Muscle of leg (tissue), 11 donors: ENCODE results near the gene TTLL6. TPM values are rescaled to one million over a fixed set of nuclear protein-coding genes. Genes with fewer than 3 reads are reported as not detected.
"Not testable (repeated sequence)": the region's sequence is repeated elsewhere in the genome, so short reads cannot be mapped to it uniquely, and the experiment has no call there.

Source experiments
- DNase-seq: peaks from one replicate; pipeline ENCODE4 v3.0.0; 2013
- H3K27ac ChIP-seq: one replicate; pipeline ENCODE4 v1.5.1; 2013; ENCODE audit warnings: mild to moderate bottlenecking, low read length, control low read depth
- H3K27me3 ChIP-seq: one replicate; pipeline ENCODE4 v1.6.1; 2013; ENCODE audit warnings: low read length; ENCODE audit not compliant: control insufficient read depth, insufficient read depth
- H3K36me3 ChIP-seq: one replicate; pipeline ENCODE4 v1.6.1; 2013; ENCODE audit warnings: low read length; ENCODE audit not compliant: control insufficient read depth, insufficient read depth
- H3K4me1 ChIP-seq: one replicate; pipeline ENCODE4 v1.6.1; 2013; ENCODE audit warnings: low read length; ENCODE audit not compliant: control insufficient read depth, insufficient read depth
- H3K4me3 ChIP-seq: one replicate; pipeline ENCODE4 v1.5.1; 2013; ENCODE audit warnings: low read length, control low read depth
- H3K9me3 ChIP-seq: replicated peaks from 2 replicates; pipeline ENCODE4 v1.6.1; 2013; ENCODE audit warnings: low read depth, low read length; ENCODE audit not compliant: control insufficient read depth
- WGBS: methylation state at CpG from one replicate; pipeline ENCODE4 v1.1.5; 2013; ENCODE audit warnings: missing lambda C conversion rate; ENCODE audit not compliant: insufficient coverage; 5-methylcytosine and 5-hydroxymethylcytosine counted together
- polyA plus RNA-seq, 8 donors: library from polyadenylated mRNA; unstranded; fragments of 120-200 nt; gene quantifications; one replicate each; pipeline versions ENCODE4 v1.2.1 to v1.2.3, GENCODE V29; 2013; ENCODE audit warnings: inconsistent platforms in 1 of 8, low replicate concordance in 1 of 8; ENCODE audit not compliant: insufficient read length in 8 of 8, insufficient read depth in 1 of 8
- total RNA-seq: library from RNA; stranded (reverse); fragments of 120-200 nt; gene quantifications from one replicate; pipeline ENCODE4 v1.2.4, GENCODE V29; 2013

Gene TTLL6
- total and polyA plus RNA-seq, 9 donors = 0.25 to 0.62 TPM; not detected in 7

GRCh38 chr17:48717367-48718226 is 99.4 kb downstream of the TTLL6 start:
- 0% methylated on average over 2 of the region's 10 CpGs for WGBS
- Histone ChIP-seq H3K4me3 (no peak overlapping the region), H3K36me3 (no peaks in the 10 kb centered on the region), H3K4me1 (peaks cover 12% of the 10 kb centered on the region), H3K9me3 (no peaks in the 10 kb centered on the region), H3K27me3 (peaks cover 88% of the 10 kb centered on the region), H3K27ac (no peak overlapping the region)
- no peak for DNase-seq

GRCh38 chr17:48716549-48716948 is 100.5 kb downstream of the TTLL6 start:
- Histone ChIP-seq H3K27me3 (peaks cover 85% of the 10 kb centered on the region), H3K4me1 (peaks cover 12% of the 10 kb centered on the region)
- not testable (repeated sequence) for DNase-seq, H3K4me3 ChIP-seq, H3K36me3 ChIP-seq, H3K27ac ChIP-seq, H3K9me3 ChIP-seq
- no CpG with 5 or more reads among the region's 3 CpGs for WGBS

GRCh38 chr17:48715496-48716399 is 101.3 kb downstream of the TTLL6 start:
- peaks cover 83% of the 10 kb centered on the region for H3K27me3 ChIP-seq
- H3K36me3 ChIP-seq = no peaks in the 10 kb centered on the region
- H3K9me3 ChIP-seq = no peaks in the 10 kb centered on the region
- no peak for DNase-seq
- WGBS = no CpG with 5 or more reads among the region's 5 CpGs
- H3K4me1 ChIP-seq = peaks cover 12% of the 10 kb centered on the region
- H3K27ac ChIP-seq = no peak overlapping the region
- no peak overlapping the region for H3K4me3 ChIP-seq

Other genes with a start within 250 kb of the TTLL6 start
- 1.3 TPM for gene HOXB4, start 238.9 kb downstream of the TTLL6 start, total RNA-seq
- 1 to 10 TPM in 6 of 8 donors, under 1 TPM in 2; 0.53 to 1.7 (median 1.2) TPM for gene HOXB4, start 238.9 kb downstream of the TTLL6 start, polyA plus RNA-seq
- 4.7 TPM for gene HOXB3, start 227.0 kb downstream of the TTLL6 start, total RNA-seq
- 10 to 100 TPM in 4 of 8 donors, 1 to 10 TPM in 4; 3.1 to 14.6 (median 9.9) TPM for gene HOXB3, start 227.0 kb downstream of the TTLL6 start, polyA plus RNA-seq
- gene HOXB5, start 223.4 kb downstream of the TTLL6 start, total RNA-seq = 0.13 TPM
- gene HOXB5, start 223.4 kb downstream of the TTLL6 start, polyA plus RNA-seq = 1 to 10 TPM in 1 of 8 donors, under 1 TPM in 7; 0.21 to 2.7 (median 0.56) TPM
- 0.84 TPM for gene HOXB6, start 212.2 kb downstream of the TTLL6 start, total RNA-seq
- 1 to 10 TPM in 6 of 8 donors, under 1 TPM in 2; 0.88 to 1.7 (median 1.3) TPM for gene HOXB6, start 212.2 kb downstream of the TTLL6 start, polyA plus RNA-seq
- 2.3 TPM for gene HOXB7, start 206.2 kb downstream of the TTLL6 start, total RNA-seq
- 1 to 10 TPM; 3.5 to 4.7 (median 3.8) TPM for gene HOXB7, start 206.2 kb downstream of the TTLL6 start, polyA plus RNA-seq
- 0.04 TPM for gene HOXB8, start 201.9 kb downstream of the TTLL6 start, total RNA-seq
- gene HOXB8, start 201.9 kb downstream of the TTLL6 start, polyA plus RNA-seq = under 1 TPM in 7 of 8 donors, not detected in 1; 0.11 to 0.46 (median 0.30) TPM
- 0.31 TPM for gene HOXB9, start 190.9 kb downstream of the TTLL6 start, total RNA-seq
- 1 to 10 TPM in 3 of 8 donors, under 1 TPM in 5; 0.36 to 1.3 (median 0.72) TPM for gene HOXB9, start 190.9 kb downstream of the TTLL6 start, polyA plus RNA-seq
- gene PRAC1, start 94.7 kb downstream of the TTLL6 start, total RNA-seq = not detected
- not detected for gene PRAC1, start 94.7 kb downstream of the TTLL6 start, polyA plus RNA-seq
- not detected for gene PRAC2, start 94.0 kb downstream of the TTLL6 start, total RNA-seq
- gene PRAC2, start 94.0 kb downstream of the TTLL6 start, polyA plus RNA-seq = not detected
- gene HOXB13, start 88.5 kb downstream of the TTLL6 start, total RNA-seq = under 0.01 TPM
- under 1 TPM in 1 of 8 donors, not detected in 7; 0.06 TPM for gene HOXB13, start 88.5 kb downstream of the TTLL6 start, polyA plus RNA-seq
- 22.4 TPM for gene CALCOCO2, start 13.8 kb upstream of the TTLL6 start, total RNA-seq
- 10 to 100 TPM; 40.8 to 49.1 (median 44.9) TPM for gene CALCOCO2, start 13.8 kb upstream of the TTLL6 start, polyA plus RNA-seq
- 78.6 TPM for gene ATP5MC1, start 75.6 kb upstream of the TTLL6 start, total RNA-seq
- 100 to 1,000 TPM; 127 to 154 (median 138) TPM for gene ATP5MC1, start 75.6 kb upstream of the TTLL6 start, polyA plus RNA-seq
- gene UBE2Z, start 91.2 kb upstream of the TTLL6 start, total RNA-seq = 39.3 TPM
- gene UBE2Z, start 91.2 kb upstream of the TTLL6 start, polyA plus RNA-seq = 10 to 100 TPM; 53.4 to 70.7 (median 57.6) TPM
- gene SNF8, start 127.6 kb upstream of the TTLL6 start, total RNA-seq = 56.0 TPM
- gene SNF8, start 127.6 kb upstream of the TTLL6 start, polyA plus RNA-seq = 10 to 100 TPM; 70.1 to 83.3 (median 75.3) TPM
- not detected for gene GIP, start 151.4 kb upstream of the TTLL6 start, total RNA-seq
- gene GIP, start 151.4 kb upstream of the TTLL6 start, polyA plus RNA-seq = 1 to 10 TPM in 1 of 8 donors, under 1 TPM in 1, not detected in 6; 0.63 to 4.2 TPM
- 9.4 TPM for gene IGF2BP1, start 180.2 kb upstream of the TTLL6 start, total RNA-seq
- gene IGF2BP1, start 180.2 kb upstream of the TTLL6 start, polyA plus RNA-seq = 10 to 100 TPM in 7 of 8 donors, 1 to 10 TPM in 1; 9.9 to 21.6 (median 17.0) TPM